GM18499 (cell line): Measurements from ENCODE around the gene LRRC63.
"Not testable (repeated sequence)": the region's sequence is repeated elsewhere in the genome, so short reads cannot be mapped to it uniquely, and the experiment has no call there.

Experiments used
- ATAC-seq: cut with Tn5 transposase; IDR thresholded peaks from one replicate; pipeline ENCODE4 v1.9.1; 2021; ENCODE audit warnings: moderate number of reproducible peaks; ENCODE audit not compliant: insufficient read depth, unreplicated experiment

LRRC63 gene

GRCh38 chr13:46179969-46180763, 31.6 kb upstream of the LRRC63 start:
- ATAC-seq: no peak

- ATAC-seq: no peak
Measured at GRCh38 chr13:46181377-46181839, 30.3 kb upstream of the LRRC63 start.

- peak; percentile 58 for ATAC-seq
Measured at GRCh38 chr13:46181840-46182490, 29.8 kb upstream of the LRRC63 start, which contains the start of gene LCP1. LCP1 (minus strand) TSS chr13:46182177; CDS start chr13:46159662, 22,515 bp downstream.

GRCh38 chr13:46182491-46182877, 29.2 kb upstream of the LRRC63 start:
- peak; percentile 3 for ATAC-seq

- ATAC-seq: no peak
Measured at GRCh38 chr13:46183018-46183946, 28.4 kb upstream of the LRRC63 start.

- ATAC-seq: peak; percentile 27
Measured at GRCh38 chr13:46184277-46184699, 27.4 kb upstream of the LRRC63 start.

GRCh38 chr13:46185634-46186033, 26.1 kb upstream of the LRRC63 start:
- no peak for ATAC-seq

GRCh38 chr13:46192412-46192811, 19.3 kb upstream of the LRRC63 start:
- no peak for ATAC-seq

GRCh38 chr13:46195016-46195415, 16.7 kb upstream of the LRRC63 start:
- no peak for ATAC-seq

- ATAC-seq: no peak
Measured at GRCh38 chr13:46197299-46198048, 14.3 kb upstream of the LRRC63 start.

GRCh38 chr13:46198696-46199193, 13.0 kb upstream of the LRRC63 start:
- no peak for ATAC-seq

GRCh38 chr13:46202188-46202795, 9.4 kb upstream of the LRRC63 start:
- ATAC-seq: no peak

GRCh38 chr13:46202966-46203365, 8.8 kb upstream of the LRRC63 start:
- no peak for ATAC-seq

- ATAC-seq: no peak
Measured at GRCh38 chr13:46206143-46206542, 5.6 kb upstream of the LRRC63 start.

GRCh38 chr13:46207828-46208227, 3.9 kb upstream of the LRRC63 start:
- no peak for ATAC-seq

- no peak for ATAC-seq
Measured at GRCh38 chr13:46210362-46211083, 1.2 kb upstream of the LRRC63 start.

GRCh38 chr13:46211116-46211482, 629 bp upstream of the LRRC63 start:
- ATAC-seq: no peak

GRCh38 chr13:46213242-46213641, 1.5 kb downstream of the LRRC63 start:
- no peak for ATAC-seq

- not testable (repeated sequence) for ATAC-seq
Measured at GRCh38 chr13:46214741-46215140, 3.0 kb downstream of the LRRC63 start.
